Measurements from ENCODE around the gene RPP21.

The RPP21 gene

DNA sequence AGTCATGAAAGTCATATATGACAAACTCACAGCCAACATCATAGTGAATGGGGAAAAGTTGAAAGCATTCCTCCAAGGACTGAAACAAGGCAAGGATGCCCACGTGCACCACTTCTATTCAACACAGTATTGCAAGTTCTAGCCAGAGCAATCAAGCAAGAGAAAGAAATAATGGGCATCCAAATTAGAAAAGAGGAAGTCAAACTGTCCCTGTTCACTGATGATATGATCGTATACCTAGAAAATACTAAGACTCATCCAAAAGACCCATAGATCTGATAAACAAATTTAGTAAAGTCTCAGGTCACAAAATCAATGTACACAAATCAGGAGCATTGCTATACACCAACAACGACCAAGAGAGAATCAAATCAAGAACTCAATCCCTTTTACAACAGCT is 41.2 kb downstream of the RPP21 start:
- DNase-seq (ENCODE audit: low read depth), result no peak

DNA sequence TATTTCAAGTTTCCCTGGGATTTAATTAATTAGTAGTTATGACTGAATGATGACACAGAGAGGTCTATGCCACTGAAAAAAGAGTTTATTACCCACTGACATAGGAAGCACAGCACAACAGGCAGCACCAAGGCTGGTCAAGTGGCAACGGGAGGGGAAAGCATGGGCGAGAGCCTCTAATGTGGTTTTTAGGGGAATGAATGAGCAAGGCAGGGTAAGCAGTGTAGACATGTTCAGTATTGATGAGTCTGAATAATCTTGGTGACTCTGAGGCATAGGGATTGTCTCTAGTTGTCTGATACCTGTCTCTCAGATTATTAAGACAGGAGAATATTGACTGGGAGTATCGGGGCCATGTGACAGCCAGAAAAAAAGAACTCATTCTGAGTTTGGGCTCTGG is 46.3 kb downstream of the RPP21 start:
- DNase-seq (ENCODE audit: low read depth), result no peak

DNA sequence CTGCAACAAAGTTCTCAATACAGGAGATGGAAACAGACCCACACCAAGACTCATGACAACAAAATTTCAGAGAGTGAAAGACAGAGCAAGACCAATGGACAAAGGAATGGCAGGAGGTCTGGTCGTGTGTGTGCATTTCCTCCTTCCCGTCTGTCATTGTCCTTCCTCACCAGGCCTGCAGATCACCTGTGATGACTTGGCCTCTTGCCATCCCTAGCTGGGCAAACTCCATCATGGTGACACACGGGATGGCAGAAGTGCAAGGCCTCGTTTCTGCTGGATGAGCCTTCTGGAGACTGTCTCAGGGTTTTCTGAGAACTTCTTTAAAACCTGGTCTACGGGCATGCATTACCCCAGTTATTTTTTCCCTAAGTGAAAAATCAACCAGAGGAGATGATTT is 49.2 kb downstream of the RPP21 start:
- no peak for DNase-seq (ENCODE audit: low read depth)
